ENCODE data around the gene PRKCH.
A peak's percentile ranks its signal among the peaks of the same experiment; 100 is the strongest.

PRKCH gene

GRCh38 chr14:61571917-61572316 is 250.5 kb downstream of the PRKCH start:
- DNase-seq (ENCODE audit: low read depth, low spot score) = no peak
- no peak for TF ChIP-seq POLR2AphosphoS5 (IDR thresholded peaks at IDR 0.05; ENCODE audit: borderline replicate concordance, low read depth, low read length)
- TF ChIP-seq FOXP2 (optimal IDR thresholded peaks at IDR 0.05; ENCODE audit: control extremely low read depth, extremely low read length, insufficient read depth) = no peak
- TF ChIP-seq EZH2 (IDR thresholded peaks at IDR 0.05) = no peak
- Histone ChIP-seq H3K36me3 (ENCODE audit: insufficient read depth, low read length) (no peaks in the 10 kb centered on the region), H3K4me3 (no peak overlapping the region), H3K9ac (ENCODE audit: insufficient read length) (no peak overlapping the region), H3K9me3 (ENCODE audit: low read depth, low read length) (no peaks in the 10 kb centered on the region), H3K27ac (no peak overlapping the region)

GRCh38 chr14:61573321-61573720 is 251.9 kb downstream of the PRKCH start:
- Histone ChIP-seq H3K9me3 (ENCODE audit: low read depth, low read length) (no peaks in the 10 kb centered on the region), H3K27ac (no peak overlapping the region), H3K4me3 (no peak overlapping the region), H3K36me3 (ENCODE audit: insufficient read depth, low read length) (no peaks in the 10 kb centered on the region), H3K9ac (ENCODE audit: insufficient read length) (no peak overlapping the region)
- TF ChIP-seq FOXP2 (optimal IDR thresholded peaks at IDR 0.05; ENCODE audit: control extremely low read depth, extremely low read length, insufficient read depth) (no peak), EZH2 (IDR thresholded peaks at IDR 0.05) (no peak), POLR2AphosphoS5 (IDR thresholded peaks at IDR 0.05; ENCODE audit: borderline replicate concordance, low read depth, low read length) (no peak)
- DNase-seq (ENCODE audit: low read depth, low spot score) = no peak

GRCh38 chr14:61573748-61574513 is 252.6 kb downstream of the PRKCH start:
- H3K4me3 ChIP-seq = no peak overlapping the region

GRCh38 chr14:61574514-61574807 is 253.1 kb downstream of the PRKCH start:
- H3K27ac ChIP-seq = no peak overlapping the region
- no peak overlapping the region for H3K4me3 ChIP-seq
- H3K9me3 ChIP-seq (ENCODE audit: low read depth, low read length) = no peaks in the 10 kb centered on the region
- H3K9ac ChIP-seq (ENCODE audit: insufficient read length) = no peak overlapping the region
- TF ChIP-seq FOXP2 (optimal IDR thresholded peaks at IDR 0.05; ENCODE audit: control extremely low read depth, extremely low read length, insufficient read depth) (no peak), EZH2 (IDR thresholded peaks at IDR 0.05) (no peak), POLR2AphosphoS5 (IDR thresholded peaks at IDR 0.05; ENCODE audit: borderline replicate concordance, low read depth, low read length) (no peak)
- no peak for DNase-seq (ENCODE audit: low read depth, low spot score)
- H3K36me3 ChIP-seq (ENCODE audit: insufficient read depth, low read length) = no peaks in the 10 kb centered on the region

More at GRCh38 chr14:61573748-61574513, 252.6 kb downstream of the PRKCH start:
- Histone ChIP-seq H3K36me3 (ENCODE audit: insufficient read depth, low read length) (no peaks in the 10 kb centered on the region), H3K27ac (no peak overlapping the region), H3K9me3 (ENCODE audit: low read depth, low read length) (no peaks in the 10 kb centered on the region), H3K9ac (ENCODE audit: insufficient read length) (no peak overlapping the region)
- DNase-seq (ENCODE audit: low read depth, low spot score) = no peak
- TF ChIP-seq POLR2AphosphoS5 (IDR thresholded peaks at IDR 0.05; ENCODE audit: borderline replicate concordance, low read depth, low read length) (no peak), FOXP2 (optimal IDR thresholded peaks at IDR 0.05; ENCODE audit: control extremely low read depth, extremely low read length, insufficient read depth) (no peak), EZH2 (IDR thresholded peaks at IDR 0.05) (no peak)

GRCh38 chr14:61575126-61575525 is 253.7 kb downstream of the PRKCH start:
- no peak for DNase-seq (ENCODE audit: low read depth, low spot score)
- no peak for TF ChIP-seq POLR2AphosphoS5 (IDR thresholded peaks at IDR 0.05; ENCODE audit: borderline replicate concordance, low read depth, low read length)
- TF ChIP-seq FOXP2 (optimal IDR thresholded peaks at IDR 0.05; ENCODE audit: control extremely low read depth, extremely low read length, insufficient read depth) = no peak
- no peak for TF ChIP-seq EZH2 (IDR thresholded peaks at IDR 0.05)

GRCh38 chr14:61575551-61576150 is 254.3 kb downstream of the PRKCH start:
- no peak overlapping the region for H3K4me3 ChIP-seq
- no peak for TF ChIP-seq POLR2AphosphoS5 (IDR thresholded peaks at IDR 0.05; ENCODE audit: borderline replicate concordance, low read depth, low read length)
- no peak for TF ChIP-seq FOXP2 (optimal IDR thresholded peaks at IDR 0.05; ENCODE audit: control extremely low read depth, extremely low read length, insufficient read depth)
- no peak for TF ChIP-seq EZH2 (IDR thresholded peaks at IDR 0.05)

More at GRCh38 chr14:61575126-61575525, 253.7 kb downstream of the PRKCH start:
- no peak overlapping the region for H3K4me3 ChIP-seq
- H3K27ac ChIP-seq = no peak overlapping the region
- no peaks in the 10 kb centered on the region for H3K9me3 ChIP-seq (ENCODE audit: low read depth, low read length)
- H3K36me3 ChIP-seq (ENCODE audit: insufficient read depth, low read length) = no peaks in the 10 kb centered on the region
- no peak overlapping the region for H3K9ac ChIP-seq (ENCODE audit: insufficient read length)

GRCh38 chr14:61577506-61577931 is 256.1 kb downstream of the PRKCH start:
- Histone ChIP-seq H3K4me3 (no peak overlapping the region), H3K27ac (peak overlapping the region; percentile 63; the same call in 1 of the 2 replicates), H3K36me3 (ENCODE audit: insufficient read depth, low read length) (no peaks in the 10 kb centered on the region), H3K9me3 (ENCODE audit: low read depth, low read length) (no peaks in the 10 kb centered on the region), H3K9ac (ENCODE audit: insufficient read length) (no peak overlapping the region)
- no peak for DNase-seq (ENCODE audit: low read depth, low spot score)
- no peak for TF ChIP-seq FOXP2 (optimal IDR thresholded peaks at IDR 0.05; ENCODE audit: control extremely low read depth, extremely low read length, insufficient read depth)
- TF ChIP-seq POLR2AphosphoS5 (IDR thresholded peaks at IDR 0.05; ENCODE audit: borderline replicate concordance, low read depth, low read length) = no peak
- no peak for TF ChIP-seq EZH2 (IDR thresholded peaks at IDR 0.05)

More at GRCh38 chr14:61575551-61576150, 254.3 kb downstream of the PRKCH start:
- no peak for DNase-seq (ENCODE audit: low read depth, low spot score)
- Histone ChIP-seq H3K9me3 (ENCODE audit: low read depth, low read length) (no peaks in the 10 kb centered on the region), H3K9ac (ENCODE audit: insufficient read length) (no peak overlapping the region), H3K27ac (no peak overlapping the region), H3K36me3 (ENCODE audit: insufficient read depth, low read length) (no peaks in the 10 kb centered on the region)

GRCh38 chr14:61578745-61579144 is 257.4 kb downstream of the PRKCH start:
- no peaks in the 10 kb centered on the region for H3K9me3 ChIP-seq (ENCODE audit: low read depth, low read length)
- peak overlapping the region; percentile 59 for H3K9ac ChIP-seq (ENCODE audit: insufficient read length)
- H3K36me3 ChIP-seq (ENCODE audit: insufficient read depth, low read length) = no peaks in the 10 kb centered on the region
- TF ChIP-seq FOXP2 (optimal IDR thresholded peaks at IDR 0.05; ENCODE audit: control extremely low read depth, extremely low read length, insufficient read depth) = no peak
- no peak for TF ChIP-seq EZH2 (IDR thresholded peaks at IDR 0.05)
- no peak for TF ChIP-seq POLR2AphosphoS5 (IDR thresholded peaks at IDR 0.05; ENCODE audit: borderline replicate concordance, low read depth, low read length)
- peak; percentile 78 for DNase-seq (ENCODE audit: low read depth, low spot score)
- peak overlapping the region; percentile 47 for H3K4me3 ChIP-seq
- H3K27ac ChIP-seq = peak overlapping the region; percentile 60; the same call in 1 of the 2 replicates

Measured in SK-N-MC (cell line).